Measurements from ENCODE around the gene RAB40B.

RAB40B gene

GRCh38 chr17:82665217-82665616 lies 33.3 kb downstream of the RAB40B start:
- FAIRE-seq (no peak), DNase-seq (ENCODE audit: insufficient read length, low spot score) (no peak)
- no peak for TF ChIP-seq POLR2AphosphoS5 (IDR thresholded peaks at IDR 0.05; ENCODE audit: low read depth, low read length)
- no peak for TF ChIP-seq POLR2A (IDR thresholded peaks at IDR 0.05; ENCODE audit: low read depth, low read length)
- no peak for TF ChIP-seq SPI1 (IDR thresholded peaks at IDR 0.05; ENCODE audit: low read depth, low read length)
- TF ChIP-seq PAX5 (IDR thresholded peaks at IDR 0.05; ENCODE audit: insufficient read depth, low read length, severe bottlenecking) = no peak
- TF ChIP-seq POU2F2 (IDR thresholded peaks at IDR 0.05; ENCODE audit: low read depth, low read length) = no peak

- TF ChIP-seq PAX5 (IDR thresholded peaks at IDR 0.05; ENCODE audit: insufficient read depth, low read length, severe bottlenecking) = no peak
- no peak for TF ChIP-seq POU2F2 (IDR thresholded peaks at IDR 0.05; ENCODE audit: low read depth, low read length)
- DNase-seq (ENCODE audit: insufficient read length, low spot score) (no peak), FAIRE-seq (no peak)
Observed at GRCh38 chr17:82664701-82665182, 33.8 kb downstream of the RAB40B start.

- no peak for DNase-seq (ENCODE audit: insufficient read length, low spot score)
- FAIRE-seq = no peak
- no peak for TF ChIP-seq TAF1 (IDR thresholded peaks at IDR 0.05; ENCODE audit: low read depth, low read length)
- no peak for TF ChIP-seq POLR2A (IDR thresholded peaks at IDR 0.05; ENCODE audit: low read depth, low read length)
- no peak for TF ChIP-seq SPI1 (IDR thresholded peaks at IDR 0.05; ENCODE audit: low read depth, low read length)
- no peak for TF ChIP-seq POU2F2 (IDR thresholded peaks at IDR 0.05; ENCODE audit: low read depth, low read length)
- TF ChIP-seq PAX5 (IDR thresholded peaks at IDR 0.05; ENCODE audit: insufficient read depth, low read length, severe bottlenecking) = no peak
- TF ChIP-seq POLR2AphosphoS5 (IDR thresholded peaks at IDR 0.05; ENCODE audit: low read depth, low read length) = no peak
Observed at GRCh38 chr17:82664276-82664575, 34.3 kb downstream of the RAB40B start.

- TF ChIP-seq SPI1 (IDR thresholded peaks at IDR 0.05; ENCODE audit: low read depth, low read length) = no peak
- no peak for TF ChIP-seq POLR2A (IDR thresholded peaks at IDR 0.05; ENCODE audit: low read depth, low read length)
- no peak for FAIRE-seq
- DNase-seq (ENCODE audit: insufficient read length, low spot score) = no peak
Observed at GRCh38 chr17:82663381-82664275, 34.9 kb downstream of the RAB40B start.

DNA sequence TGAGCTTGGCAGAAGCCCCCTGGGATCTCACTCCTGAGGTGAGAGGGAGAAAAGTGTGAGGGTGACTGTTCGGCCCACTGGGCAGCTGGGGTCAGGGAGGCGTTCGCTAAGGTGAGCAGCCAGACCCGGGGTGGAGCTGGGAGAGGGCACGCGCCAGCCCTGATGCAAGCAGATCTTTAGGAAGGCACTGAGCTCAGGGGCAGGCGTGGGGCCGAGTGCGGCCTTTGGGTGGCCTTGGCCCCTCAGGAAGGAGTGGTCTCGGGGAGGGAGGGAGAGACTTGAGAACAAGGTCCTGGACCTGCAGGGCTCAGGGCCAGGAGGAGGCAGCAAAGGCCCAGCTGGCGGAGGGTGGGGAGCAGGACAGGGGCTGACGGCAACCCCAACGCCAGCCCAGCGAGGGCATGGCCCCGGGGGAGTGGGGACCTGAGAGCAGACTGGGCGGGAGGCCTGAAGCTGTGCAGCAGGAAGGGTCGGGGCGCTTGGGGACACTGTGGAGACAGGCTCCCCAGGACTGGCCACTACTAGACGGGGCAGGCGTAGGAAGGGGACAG lies 35.7 kb downstream of the RAB40B start:
- no peak for TF ChIP-seq TAF1 (IDR thresholded peaks at IDR 0.05; ENCODE audit: low read depth, low read length)
- no peak for TF ChIP-seq POLR2AphosphoS5 (IDR thresholded peaks at IDR 0.05; ENCODE audit: low read depth, low read length)
- no peak for TF ChIP-seq POU2F2 (IDR thresholded peaks at IDR 0.05; ENCODE audit: low read depth, low read length)
- TF ChIP-seq POLR2A (IDR thresholded peaks at IDR 0.05; ENCODE audit: low read depth, low read length) = no peak
- TF ChIP-seq SPI1 (IDR thresholded peaks at IDR 0.05; ENCODE audit: low read depth, low read length) = no peak
- no peak for TF ChIP-seq PAX5 (IDR thresholded peaks at IDR 0.05; ENCODE audit: insufficient read depth, low read length, severe bottlenecking)
- FAIRE-seq (no peak), DNase-seq (ENCODE audit: insufficient read length, low spot score) (no peak)

GRCh38 chr17:82661717-82662683 lies 36.5 kb downstream of the RAB40B start:
- TF ChIP-seq POU2F2 (IDR thresholded peaks at IDR 0.05; ENCODE audit: low read depth, low read length) = no peak
- TF ChIP-seq SPI1 (IDR thresholded peaks at IDR 0.05; ENCODE audit: low read depth, low read length) = no peak
- TF ChIP-seq POLR2AphosphoS5 (IDR thresholded peaks at IDR 0.05; ENCODE audit: low read depth, low read length) = no peak
- no peak for TF ChIP-seq TAF1 (IDR thresholded peaks at IDR 0.05; ENCODE audit: low read depth, low read length)
- no peak for TF ChIP-seq PAX5 (IDR thresholded peaks at IDR 0.05; ENCODE audit: insufficient read depth, low read length, severe bottlenecking)
- no peak for TF ChIP-seq POLR2A (IDR thresholded peaks at IDR 0.05; ENCODE audit: low read depth, low read length)

GRCh38 chr17:82659886-82660285 lies 38.6 kb downstream of the RAB40B start:
- FAIRE-seq = no peak
- DNase-seq (ENCODE audit: insufficient read length, low spot score) = no peak
- no peak for TF ChIP-seq POLR2A (IDR thresholded peaks at IDR 0.05; ENCODE audit: low read depth, low read length)

More at GRCh38 chr17:82661717-82662683, 36.5 kb downstream of the RAB40B start:
- FAIRE-seq (no peak), DNase-seq (ENCODE audit: insufficient read length, low spot score) (no peak)

GRCh38 chr17:82658796-82659452 lies 39.6 kb downstream of the RAB40B start:
- DNase-seq (ENCODE audit: insufficient read length, low spot score) (no peak), FAIRE-seq (no peak)
- no peak for TF ChIP-seq SPI1 (IDR thresholded peaks at IDR 0.05; ENCODE audit: low read depth, low read length)
- no peak for TF ChIP-seq PAX5 (IDR thresholded peaks at IDR 0.05; ENCODE audit: insufficient read depth, low read length, severe bottlenecking)
- no peak for TF ChIP-seq TAF1 (IDR thresholded peaks at IDR 0.05; ENCODE audit: low read depth, low read length)
- TF ChIP-seq POU2F2 (IDR thresholded peaks at IDR 0.05; ENCODE audit: low read depth, low read length) = no peak
- no peak for TF ChIP-seq POLR2A (IDR thresholded peaks at IDR 0.05; ENCODE audit: low read depth, low read length)
- no peak for TF ChIP-seq POLR2AphosphoS5 (IDR thresholded peaks at IDR 0.05; ENCODE audit: low read depth, low read length)

DNA sequence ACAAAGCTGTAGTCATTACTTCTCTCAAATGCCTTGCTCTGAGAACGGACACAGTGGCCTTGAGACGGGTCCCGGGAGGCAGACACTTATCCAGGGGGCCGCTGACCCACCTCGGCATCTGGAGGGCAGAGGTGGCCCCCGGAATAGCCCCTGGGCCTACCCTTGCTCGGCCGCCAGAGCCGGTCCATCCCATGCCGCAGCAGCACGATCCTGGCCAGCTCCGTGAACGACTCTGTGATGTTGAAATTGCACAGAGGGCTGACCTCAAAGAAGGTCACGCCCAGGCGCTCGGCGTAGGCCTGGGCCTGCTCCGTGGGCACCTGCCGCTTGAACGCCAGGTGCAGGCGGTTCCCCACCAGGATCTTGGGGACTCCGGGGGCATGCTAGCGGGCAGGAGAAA lies 40.2 kb downstream of the RAB40B start:
- no peak for TF ChIP-seq POLR2AphosphoS5 (IDR thresholded peaks at IDR 0.05; ENCODE audit: low read depth, low read length)
- no peak for FAIRE-seq
- DNase-seq (ENCODE audit: insufficient read length, low spot score) = no peak

Measured in GM12891 (cell line).